OCI-LY1 (cell line): Measurements from ENCODE around the gene WNK1.

Source experiments
- H2AFZ ChIP-seq: fragments of 200-600 bp; sonication (generic), shearing (Covaris generic); 2 replicates; pipeline ENCODE4 v1.6.0; 2014; ENCODE audit warnings: antibody characterized with exemption, mild to moderate bottlenecking, low read length
- H3F3A ChIP-seq: fragments of 200-600 bp; sonication (generic), shearing (Covaris generic); 2 replicates; pipeline ENCODE4 v1.6.0; 2014; ENCODE audit warnings: mild to moderate bottlenecking, antibody characterized with exemption, low read length, moderate library complexity; ENCODE audit not compliant: insufficient read depth
- H3K27ac ChIP-seq: fragments of 200-600 bp; sonication (generic); 2 replicates; pipeline ENCODE4 v1.5.1; 2014; ENCODE audit warnings: low read length, mixed run types, mild to moderate bottlenecking, low read depth; ENCODE audit not compliant: poor library complexity, severe bottlenecking
- H3K27me3 ChIP-seq: fragments of 200-600 bp; sonication (generic); 2 replicates; pipeline ENCODE4 v1.6.0; 2014; ENCODE audit warnings: antibody characterized with exemption, mild to moderate bottlenecking, low read length, moderate library complexity; ENCODE audit not compliant: insufficient read depth
- H3K36me3 ChIP-seq: fragments of 200-600 bp; sonication (generic); 2 replicates; pipeline ENCODE4 v1.6.1; 2014; ENCODE audit warnings: mild to moderate bottlenecking, antibody characterized with exemption, low read length, moderate library complexity, mixed read lengths; ENCODE audit not compliant: insufficient read depth
- H3K4me1 ChIP-seq: fragments of 200-600 bp; sonication (generic); 2 replicates; pipeline ENCODE4 v1.5.1; 2014; ENCODE audit warnings: mild to moderate bottlenecking, low read length, moderate library complexity; ENCODE audit not compliant: insufficient read depth, severe bottlenecking
- H3K4me2 ChIP-seq: fragments of 200-600 bp; sonication (generic), shearing (Covaris generic); 2 replicates; pipeline ENCODE4 v1.6.1; 2014; ENCODE audit warnings: low read length
- H3K4me3 ChIP-seq: fragments of 200-600 bp; sonication (generic); 2 replicates; pipeline ENCODE4 v1.5.1; 2014; ENCODE audit warnings: low read length, low read depth, mild to moderate bottlenecking, mixed read lengths; ENCODE audit not compliant: poor library complexity, severe bottlenecking
- H3K79me2 ChIP-seq: fragments of 200-600 bp; shearing (Covaris generic); 2 replicates; pipeline ENCODE4 v1.6.1; 2016; ENCODE audit warnings: mixed run types, low read length, mixed read lengths; ENCODE audit not compliant: insufficient read depth
- H3K9ac ChIP-seq: fragments of 200-600 bp; sonication (generic), shearing (Covaris generic); 2 replicates; pipeline ENCODE4 v1.6.1; 2014; ENCODE audit warnings: mild to moderate bottlenecking, low read length, mixed read lengths
- H3K9me2 ChIP-seq: fragments of 200-600 bp; sonication (generic), shearing (Covaris generic); 2 replicates; pipeline ENCODE4 v1.6.1; 2014; ENCODE audit warnings: low read depth, mild to moderate bottlenecking, low read length, mixed read lengths
- H3K9me3 ChIP-seq: fragments of 200-600 bp; shearing (Covaris generic); 2 replicates; pipeline ENCODE4 v1.6.1; 2014; ENCODE audit warnings: low read length, mixed read lengths
- H4K20me1 ChIP-seq: fragments of 200-600 bp; sonication (generic), shearing (Covaris generic); 2 replicates; pipeline ENCODE4 v1.6.0; 2016; ENCODE audit warnings: mild to moderate bottlenecking, low read length; ENCODE audit not compliant: insufficient read depth
- EZH2 ChIP-seq: fragments of 200-600 bp; sonication (generic), shearing (Covaris generic); IDR thresholded peaks from 2 replicates; pipeline ENCODE4 v1.8.0; 2017; ENCODE audit warnings: borderline replicate concordance, mixed run types, mild to moderate bottlenecking, antibody characterized with exemption, low read length, moderate library complexity, mixed read lengths
- TF ChIP-seq, protein P1 (sequence below): fragments of 200-600 bp; sonication (generic), shearing (Covaris generic); IDR thresholded peaks from 2 replicates; pipeline ENCODE4 v1.5.1; 2017; ENCODE audit warnings: mild to moderate bottlenecking, antibody characterized with exemption, low read length, moderate library complexity, mixed read lengths

Gene WNK1

DNA sequence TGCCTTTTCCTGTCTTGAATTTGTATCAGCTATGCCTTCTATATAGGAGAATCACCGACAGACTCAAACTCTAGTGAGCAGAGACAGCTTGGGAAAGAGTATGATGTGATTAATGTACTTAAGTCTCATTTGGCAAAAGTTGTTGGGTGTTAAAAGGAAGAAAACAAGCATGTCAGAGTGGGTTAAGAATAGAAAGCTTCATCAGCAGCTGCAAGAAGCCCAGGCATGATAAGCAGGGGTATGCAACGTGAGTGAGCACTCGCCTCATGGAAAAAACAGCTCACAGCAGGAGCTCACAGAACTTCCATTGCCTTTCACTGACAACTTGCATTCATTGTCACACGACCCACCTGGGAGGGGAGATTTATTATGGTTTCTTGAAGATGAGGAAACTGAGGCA is 35.9 kb upstream of the WNK1 start:
- no peaks in the 10 kb centered on the region for H3K27me3 ChIP-seq
- no peaks in the 10 kb centered on the region for H3K9me2 ChIP-seq
- no peak overlapping the region for H3K4me3 ChIP-seq
- peak overlapping the region; percentile 21 for H3K9ac ChIP-seq
- H3K27ac ChIP-seq, result peak overlapping the region; percentile 87
- no peak for TF ChIP-seq EZH2
- TF ChIP-seq, protein P1, sequence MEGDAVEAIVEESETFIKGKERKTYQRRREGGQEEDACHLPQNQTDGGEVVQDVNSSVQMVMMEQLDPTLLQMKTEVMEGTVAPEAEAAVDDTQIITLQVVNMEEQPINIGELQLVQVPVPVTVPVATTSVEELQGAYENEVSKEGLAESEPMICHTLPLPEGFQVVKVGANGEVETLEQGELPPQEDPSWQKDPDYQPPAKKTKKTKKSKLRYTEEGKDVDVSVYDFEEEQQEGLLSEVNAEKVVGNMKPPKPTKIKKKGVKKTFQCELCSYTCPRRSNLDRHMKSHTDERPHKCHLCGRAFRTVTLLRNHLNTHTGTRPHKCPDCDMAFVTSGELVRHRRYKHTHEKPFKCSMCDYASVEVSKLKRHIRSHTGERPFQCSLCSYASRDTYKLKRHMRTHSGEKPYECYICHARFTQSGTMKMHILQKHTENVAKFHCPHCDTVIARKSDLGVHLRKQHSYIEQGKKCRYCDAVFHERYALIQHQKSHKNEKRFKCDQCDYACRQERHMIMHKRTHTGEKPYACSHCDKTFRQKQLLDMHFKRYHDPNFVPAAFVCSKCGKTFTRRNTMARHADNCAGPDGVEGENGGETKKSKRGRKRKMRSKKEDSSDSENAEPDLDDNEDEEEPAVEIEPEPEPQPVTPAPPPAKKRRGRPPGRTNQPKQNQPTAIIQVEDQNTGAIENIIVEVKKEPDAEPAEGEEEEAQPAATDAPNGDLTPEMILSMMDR, result no peak
- H3K4me2 ChIP-seq, result peak overlapping the region; percentile 41
- H3K9me3 ChIP-seq, result no peaks in the 10 kb centered on the region
- no peaks in the 10 kb centered on the region for H3K36me3 ChIP-seq
- no peaks in the 10 kb centered on the region for H4K20me1 ChIP-seq
- H2AFZ ChIP-seq, result no peak overlapping the region
- no peaks in the 10 kb centered on the region for H3K79me2 ChIP-seq
- peaks cover 49% of the 10 kb centered on the region for H3K4me1 ChIP-seq
- H3F3A ChIP-seq, result 0 out of 2 replicates have a peak, but pooled peaks cover 3% of the 10 kb centered on the region

GRCh38 chr12:718756-719102 is 33.6 kb upstream of the WNK1 start:
- no peak overlapping the region for H2AFZ ChIP-seq
- no peaks in the 10 kb centered on the region for H3K79me2 ChIP-seq
- no peaks in the 10 kb centered on the region for H3K9me3 ChIP-seq
- H3K4me1 ChIP-seq, result peaks cover 62% of the 10 kb centered on the region
- peak overlapping the region; percentile 62 for H3K9ac ChIP-seq
- H3F3A ChIP-seq, result peaks cover 8% of the 10 kb centered on the region; the same call in 1 of the 2 replicates
- H3K27ac ChIP-seq, result peak overlapping the region; percentile 92
- no peaks in the 10 kb centered on the region for H3K27me3 ChIP-seq
- peak overlapping the region; percentile 12 for H3K4me3 ChIP-seq
- peak overlapping the region; percentile 64 for H3K4me2 ChIP-seq
- no peaks in the 10 kb centered on the region for H4K20me1 ChIP-seq
- TF ChIP-seq, protein P1, result no peak
- no peaks in the 10 kb centered on the region for H3K36me3 ChIP-seq
- no peaks in the 10 kb centered on the region for H3K9me2 ChIP-seq

DNA sequence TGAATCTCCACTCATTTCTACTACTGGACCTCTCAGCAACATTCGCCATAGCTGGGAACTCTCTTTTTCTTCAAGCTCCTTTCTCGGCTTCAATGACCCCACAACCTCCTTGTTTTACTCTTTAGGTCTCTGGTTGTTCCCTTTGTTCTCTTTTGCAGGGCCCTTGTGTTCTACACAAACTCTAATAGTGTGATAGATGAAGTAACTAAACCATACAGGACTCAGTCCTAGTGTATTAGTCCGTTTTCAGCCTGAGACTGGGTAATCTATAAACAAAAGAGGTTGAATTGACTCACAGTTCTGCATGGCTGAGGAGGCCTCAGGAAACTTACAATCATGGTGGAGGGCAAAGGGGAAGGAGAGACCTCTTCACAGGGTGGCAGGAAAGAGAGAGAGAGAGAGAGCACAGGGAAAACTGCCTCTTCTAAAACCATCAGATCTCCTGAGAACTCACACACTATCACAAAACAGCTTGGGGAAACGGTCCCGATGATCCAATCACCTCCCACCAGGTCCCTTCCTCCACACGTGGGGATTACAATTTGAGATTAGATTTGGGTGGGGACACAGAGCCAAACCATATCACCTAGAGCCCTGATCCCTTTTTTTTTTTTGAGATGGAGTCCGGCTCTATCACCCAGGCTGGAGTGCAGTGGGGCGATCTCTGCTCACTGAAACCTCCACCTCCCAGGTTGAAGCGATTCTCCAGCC is 32.0 kb upstream of the WNK1 start:
- TF ChIP-seq, protein P1, result no peak
- no peak for TF ChIP-seq EZH2
- Histone ChIP-seq H3K9me2 (no peaks in the 10 kb centered on the region), H4K20me1 (no peaks in the 10 kb centered on the region), H2AFZ (no peak overlapping the region), H3K9me3 (no peaks in the 10 kb centered on the region), H3K79me2 (no peaks in the 10 kb centered on the region), H3K9ac (no peak overlapping the region), H3K27ac (peak overlapping the region; percentile 92), H3K4me3 (no peak overlapping the region), H3F3A (peaks cover 8% of the 10 kb centered on the region; the same call in 1 of the 2 replicates), H3K4me1 (peaks cover 68% of the 10 kb centered on the region), H3K36me3 (no peaks in the 10 kb centered on the region), H3K4me2 (no peak overlapping the region; the same call in 1 of the 2 replicates), H3K27me3 (no peaks in the 10 kb centered on the region)
